ENCODE data around the gene SPTB.

Gene SPTB

DNA sequence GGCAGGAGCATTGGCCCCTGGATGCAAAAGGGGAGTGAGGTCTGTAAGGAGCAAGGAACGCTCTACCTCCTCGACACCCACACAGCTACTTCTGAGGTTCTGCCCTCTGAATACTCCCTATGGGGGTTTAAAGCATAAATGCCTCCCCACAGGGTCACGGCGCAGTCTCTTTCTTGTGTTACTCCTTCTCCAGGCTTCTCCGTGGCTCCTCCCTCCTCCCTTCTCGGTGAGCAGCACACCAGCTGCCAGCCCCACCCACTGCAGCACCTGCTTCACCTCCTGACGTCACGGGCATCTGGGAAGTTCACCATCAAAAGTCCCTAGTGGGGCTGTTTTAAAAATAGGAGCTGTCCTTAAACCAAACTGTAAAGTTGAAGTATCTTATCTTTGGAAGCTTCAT, 67.3 kb downstream of the SPTB start:
- H3K27me3 ChIP-seq (ENCODE audit: control insufficient read depth in 3 of 3, insufficient read depth in 3 of 3, low read depth in 1 of 3, low read length in 3 of 3), result peaks cover 0 to 52% (median 0%) of the 10 kb centered on the region in 3 experiments
- H3K4me1 ChIP-seq (ENCODE audit: control insufficient read depth in 2 of 2, insufficient read depth in 1 of 2, low read depth in 1 of 2, low read length in 2 of 2), result peaks cover 0 to 5% of the 10 kb centered on the region in 2 donors
- no peak overlapping the region for H2BK12ac ChIP-seq (ENCODE audit: low read length)
- no peak overlapping the region for H3K4me3 ChIP-seq (ENCODE audit: low read length in 2 of 2)
- no peak overlapping the region for H3K27ac ChIP-seq (replicated peaks; ENCODE audit: low read length)
- no peaks in the 10 kb centered on the region for H3K9me3 ChIP-seq (replicated peaks in 1 of 2; ENCODE audit: control insufficient read depth in 2 of 2, insufficient read depth in 1 of 2, low read depth in 1 of 2, low read length in 2 of 2)
- no peak overlapping the region for H3K4ac ChIP-seq (ENCODE audit: low read length)
- H2BK120ac ChIP-seq (ENCODE audit: low read depth, low read length), result no peak overlapping the region
- H4K8ac ChIP-seq (ENCODE audit: low read depth, low read length), result no peak overlapping the region
- no peak overlapping the region for H4K91ac ChIP-seq (ENCODE audit: low read depth, low read length, poor library complexity)
- no CpG with 5 or more reads among the region's 8 CpGs for WGBS, 2 donors (ENCODE audit: extremely low coverage in 2 of 2, insufficient read length in 2 of 2, insufficient replicate concordance in 1 of 2)
- H2BK5ac ChIP-seq (ENCODE audit: low read length), result no peak overlapping the region
- no peak overlapping the region for H3K9ac ChIP-seq (ENCODE audit: low read depth, low read length, poor library complexity)
- no peak overlapping the region for H3K18ac ChIP-seq (ENCODE audit: low read length)
- H3K79me1 ChIP-seq (ENCODE audit: low read depth, low read length), result no peaks in the 10 kb centered on the region
- no peak overlapping the region for H3K23ac ChIP-seq (ENCODE audit: low read depth, low read length, poor library complexity)
- H3K14ac ChIP-seq (ENCODE audit: low read length), result no peak overlapping the region
- no peak overlapping the region for H3K4me2 ChIP-seq (ENCODE audit: insufficient read depth, low read length, poor library complexity, severe bottlenecking)
- H2BK15ac ChIP-seq (ENCODE audit: low read length), result no peak overlapping the region
- no peak for DNase-seq (ENCODE audit: low spot score)
- no peak overlapping the region for H2AFZ ChIP-seq (ENCODE audit: low read length)
- no peaks in the 10 kb centered on the region for H3K36me3 ChIP-seq (replicated peaks in 1 of 2; ENCODE audit: control insufficient read depth in 2 of 2, insufficient read depth in 2 of 2, low read length in 2 of 2)
- no peak overlapping the region for H2AK5ac ChIP-seq (ENCODE audit: low read depth, low read length)

DNA sequence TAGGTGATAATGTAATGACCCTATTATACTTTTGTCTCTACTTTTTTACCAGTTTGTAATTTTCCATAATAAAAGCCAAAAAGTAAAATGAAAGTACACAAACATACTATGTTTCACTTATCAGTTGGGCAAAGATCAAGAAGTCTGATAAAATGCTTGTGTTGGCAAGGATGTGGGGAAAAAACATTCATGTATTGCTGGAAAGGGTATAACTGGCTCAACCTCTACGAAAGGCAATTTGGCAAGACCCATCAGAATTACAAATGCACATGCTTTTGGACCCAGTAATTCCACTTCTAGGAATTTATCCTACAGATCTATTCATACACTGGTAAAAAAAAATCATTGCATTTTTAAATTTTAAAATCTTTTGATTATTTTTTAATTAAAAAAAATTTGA, 68.0 kb downstream of the SPTB start:
- H2BK5ac ChIP-seq (ENCODE audit: low read length), result no peak overlapping the region
- no peak overlapping the region for H2AFZ ChIP-seq (ENCODE audit: low read length)
- H3K9me3 ChIP-seq (replicated peaks in 1 of 2; ENCODE audit: control insufficient read depth in 2 of 2, insufficient read depth in 1 of 2, low read depth in 1 of 2, low read length in 2 of 2), result no peaks in the 10 kb centered on the region
- no peak overlapping the region for H3K4me3 ChIP-seq (ENCODE audit: low read length in 2 of 2)
- no peak overlapping the region for H3K4me2 ChIP-seq (ENCODE audit: insufficient read depth, low read length, poor library complexity, severe bottlenecking)
- no peak overlapping the region for H3K14ac ChIP-seq (ENCODE audit: low read length)
- H3K4me1 ChIP-seq (ENCODE audit: control insufficient read depth in 2 of 2, insufficient read depth in 1 of 2, low read depth in 1 of 2, low read length in 2 of 2), result peaks cover 0 to 5% of the 10 kb centered on the region in 2 donors
- no peak overlapping the region for H3K23ac ChIP-seq (ENCODE audit: low read depth, low read length, poor library complexity)
- no peak overlapping the region for H2AK5ac ChIP-seq (ENCODE audit: low read depth, low read length)
- no peak overlapping the region for H2BK12ac ChIP-seq (ENCODE audit: low read length)
- no peak for DNase-seq (ENCODE audit: low spot score)
- WGBS, 2 donors (ENCODE audit: extremely low coverage in 2 of 2, insufficient read length in 2 of 2, insufficient replicate concordance in 1 of 2), result no CpG with 5 or more reads among the region's 1 CpG
- H3K9ac ChIP-seq (ENCODE audit: low read depth, low read length, poor library complexity), result no peak overlapping the region
- no peak overlapping the region for H4K91ac ChIP-seq (ENCODE audit: low read depth, low read length, poor library complexity)
- H2BK120ac ChIP-seq (ENCODE audit: low read depth, low read length), result no peak overlapping the region
- no peaks in the 10 kb centered on the region for H3K79me1 ChIP-seq (ENCODE audit: low read depth, low read length)
- H3K18ac ChIP-seq (ENCODE audit: low read length), result no peak overlapping the region
- H3K27ac ChIP-seq (replicated peaks; ENCODE audit: low read length), result no peak overlapping the region
- no peak overlapping the region for H4K8ac ChIP-seq (ENCODE audit: low read depth, low read length)
- peaks cover 0 to 49% (median 0%) of the 10 kb centered on the region in 3 experiments for H3K27me3 ChIP-seq (ENCODE audit: control insufficient read depth in 3 of 3, insufficient read depth in 3 of 3, low read depth in 1 of 3, low read length in 3 of 3)
- H3K4ac ChIP-seq (ENCODE audit: low read length), result no peak overlapping the region
- H2BK15ac ChIP-seq (ENCODE audit: low read length), result no peak overlapping the region
- no peaks in the 10 kb centered on the region for H3K36me3 ChIP-seq (replicated peaks in 1 of 2; ENCODE audit: control insufficient read depth in 2 of 2, insufficient read depth in 2 of 2, low read length in 2 of 2)

- Histone ChIP-seq H4K91ac (ENCODE audit: low read depth, low read length, poor library complexity) (no peak overlapping the region), H3K23ac (ENCODE audit: low read depth, low read length, poor library complexity) (no peak overlapping the region), H3K4me3 (ENCODE audit: low read length in 2 of 2) (no peak overlapping the region), H3K4ac (ENCODE audit: low read length) (no peak overlapping the region), H2BK12ac (ENCODE audit: low read length) (no peak overlapping the region), H3K27ac (replicated peaks; ENCODE audit: low read length) (no peak overlapping the region), H3K4me2 (ENCODE audit: insufficient read depth, low read length, poor library complexity, severe bottlenecking) (no peak overlapping the region), H3K79me1 (ENCODE audit: low read depth, low read length) (no peaks in the 10 kb centered on the region), H3K9me3 (replicated peaks in 1 of 2; ENCODE audit: control insufficient read depth in 2 of 2, insufficient read depth in 1 of 2, low read depth in 1 of 2, low read length in 2 of 2) (no peaks in the 10 kb centered on the region), H3K36me3 (replicated peaks in 1 of 2; ENCODE audit: control insufficient read depth in 2 of 2, insufficient read depth in 2 of 2, low read length in 2 of 2) (no peaks in the 10 kb centered on the region), H2BK120ac (ENCODE audit: low read depth, low read length) (no peak overlapping the region), H3K18ac (ENCODE audit: low read length) (no peak overlapping the region), H2AFZ (ENCODE audit: low read length) (no peak overlapping the region), H2BK5ac (ENCODE audit: low read length) (no peak overlapping the region), H3K14ac (ENCODE audit: low read length) (no peak overlapping the region), H4K8ac (ENCODE audit: low read depth, low read length) (no peak overlapping the region), H3K4me1 (ENCODE audit: control insufficient read depth in 2 of 2, insufficient read depth in 1 of 2, low read depth in 1 of 2, low read length in 2 of 2) (peaks cover 0 to 3% of the 10 kb centered on the region in 2 donors), H3K27me3 (ENCODE audit: control insufficient read depth in 3 of 3, insufficient read depth in 3 of 3, low read depth in 1 of 3, low read length in 3 of 3) (peaks cover 0 to 48% (median 0%) of the 10 kb centered on the region in 3 experiments), H3K9ac (ENCODE audit: low read depth, low read length, poor library complexity) (no peak overlapping the region), H2BK15ac (ENCODE audit: low read length) (no peak overlapping the region), H2AK5ac (ENCODE audit: low read depth, low read length) (no peak overlapping the region)
- no peak for DNase-seq (ENCODE audit: low spot score)
- WGBS, 2 donors (ENCODE audit: extremely low coverage in 2 of 2, insufficient read length in 2 of 2, insufficient replicate concordance in 1 of 2), result no CpG with 5 or more reads among the region's 4 CpGs
Measured at GRCh38 chr14:64808449-64808848, 71.3 kb downstream of the SPTB start.

GRCh38 chr14:64807551-64807950, 72.2 kb downstream of the SPTB start:
- Histone ChIP-seq H3K27ac (replicated peaks; ENCODE audit: low read length) (no peak overlapping the region), H3K79me1 (ENCODE audit: low read depth, low read length) (no peaks in the 10 kb centered on the region), H3K4me1 (ENCODE audit: control insufficient read depth in 2 of 2, insufficient read depth in 1 of 2, low read depth in 1 of 2, low read length in 2 of 2) (peaks cover 0 to 3% of the 10 kb centered on the region in 2 donors), H3K4me2 (ENCODE audit: insufficient read depth, low read length, poor library complexity, severe bottlenecking) (no peak overlapping the region), H2BK5ac (ENCODE audit: low read length) (no peak overlapping the region), H3K14ac (ENCODE audit: low read length) (no peak overlapping the region), H3K36me3 (replicated peaks in 1 of 2; ENCODE audit: control insufficient read depth in 2 of 2, insufficient read depth in 2 of 2, low read length in 2 of 2) (no peaks in the 10 kb centered on the region), H3K18ac (ENCODE audit: low read length) (no peak overlapping the region), H2BK120ac (ENCODE audit: low read depth, low read length) (no peak overlapping the region), H4K91ac (ENCODE audit: low read depth, low read length, poor library complexity) (no peak overlapping the region), H4K8ac (ENCODE audit: low read depth, low read length) (no peak overlapping the region), H3K4me3 (ENCODE audit: low read length in 2 of 2) (no peak overlapping the region), H2AK5ac (ENCODE audit: low read depth, low read length) (no peak overlapping the region), H3K9ac (ENCODE audit: low read depth, low read length, poor library complexity) (no peak overlapping the region), H2AFZ (ENCODE audit: low read length) (no peak overlapping the region), H2BK15ac (ENCODE audit: low read length) (no peak overlapping the region), H2BK12ac (ENCODE audit: low read length) (no peak overlapping the region), H3K23ac (ENCODE audit: low read depth, low read length, poor library complexity) (no peak overlapping the region), H3K9me3 (replicated peaks in 1 of 2; ENCODE audit: control insufficient read depth in 2 of 2, insufficient read depth in 1 of 2, low read depth in 1 of 2, low read length in 2 of 2) (no peaks in the 10 kb centered on the region), H3K4ac (ENCODE audit: low read length) (no peak overlapping the region), H3K27me3 (ENCODE audit: control insufficient read depth in 3 of 3, insufficient read depth in 3 of 3, low read depth in 1 of 3, low read length in 3 of 3) (peaks cover 0 to 48% (median 0%) of the 10 kb centered on the region in 3 experiments)
- WGBS, 2 donors (ENCODE audit: extremely low coverage in 2 of 2, insufficient read length in 2 of 2, insufficient replicate concordance in 1 of 2), result no CpG with 5 or more reads among the region's 5 CpGs
- DNase-seq (ENCODE audit: low spot score), result no peak
